Skeletal muscle cell (primary cell): Measurements from ENCODE around the gene CDS1.

Experiments used
- DNase-seq: peaks from one replicate; pipeline ENCODE4 v3.0.0-alpha.2; 2010; ENCODE audit warnings: low read depth
- H3K4me3 ChIP-seq: 2 replicates; pipeline ENCODE4 v1.5.1; 2011; ENCODE audit warnings: low read depth, mild to moderate bottlenecking, control low read depth, low read length, moderate library complexity

The CDS1 gene

GRCh38 chr4:84597450-84597849 is 14.5 kb downstream of the CDS1 start:
- H3K4me3 ChIP-seq, result no peak overlapping the region
- no peak for DNase-seq

GRCh38 chr4:84606645-84607044 is 23.7 kb downstream of the CDS1 start:
- no peak for DNase-seq
- H3K4me3 ChIP-seq, result no peak overlapping the region

- no peak for DNase-seq
- no peak overlapping the region for H3K4me3 ChIP-seq
Observed at GRCh38 chr4:84611531-84611930, 28.6 kb downstream of the CDS1 start.

GRCh38 chr4:84614891-84615290 is 32.0 kb downstream of the CDS1 start:
- DNase-seq, result no peak
- H3K4me3 ChIP-seq, result no peak overlapping the region

- no peak for DNase-seq
- H3K4me3 ChIP-seq, result no peak overlapping the region
Observed at GRCh38 chr4:84615355-84615754, 32.4 kb downstream of the CDS1 start.

- no peak overlapping the region for H3K4me3 ChIP-seq
- DNase-seq, result no peak
Observed at GRCh38 chr4:84622959-84623358, 40.0 kb downstream of the CDS1 start.

- no peak for DNase-seq
- no peak overlapping the region for H3K4me3 ChIP-seq
Observed at GRCh38 chr4:84623661-84624060, 40.7 kb downstream of the CDS1 start.

GRCh38 chr4:84626673-84627072 is 43.7 kb downstream of the CDS1 start:
- no peak overlapping the region for H3K4me3 ChIP-seq
- DNase-seq, result no peak

- no peak for DNase-seq
Observed at GRCh38 chr4:84631573-84631972, 48.6 kb downstream of the CDS1 start.

GRCh38 chr4:84632092-84632491 is 49.2 kb downstream of the CDS1 start:
- DNase-seq, result peak; percentile 53
- H3K4me3 ChIP-seq, result no peak overlapping the region

More at GRCh38 chr4:84631573-84631972, 48.6 kb downstream of the CDS1 start:
- H3K4me3 ChIP-seq, result no peak overlapping the region

GRCh38 chr4:84634961-84635360 is 52.0 kb downstream of the CDS1 start:
- no peak overlapping the region for H3K4me3 ChIP-seq
- DNase-seq, result no peak

GRCh38 chr4:84638092-84638491 is 55.2 kb downstream of the CDS1 start:
- H3K4me3 ChIP-seq, result no peak overlapping the region
- DNase-seq, result no peak

GRCh38 chr4:84639145-84639544 is 56.2 kb downstream of the CDS1 start:
- no peak for DNase-seq
- no peak overlapping the region for H3K4me3 ChIP-seq

- no peak overlapping the region for H3K4me3 ChIP-seq
- no peak for DNase-seq
Observed at GRCh38 chr4:84644087-84644486, 61.2 kb downstream of the CDS1 start.

GRCh38 chr4:84647312-84647884 is 64.5 kb downstream of the CDS1 start:
- no peak overlapping the region for H3K4me3 ChIP-seq
- peak; percentile 37 for DNase-seq

GRCh38 chr4:84648178-84648577 is 65.3 kb downstream of the CDS1 start:
- DNase-seq, result no peak

GRCh38 chr4:84648863-84649647 is 66.1 kb downstream of the CDS1 start:
- no peak for DNase-seq
- H3K4me3 ChIP-seq, result no peak overlapping the region

More at GRCh38 chr4:84648178-84648577, 65.3 kb downstream of the CDS1 start:
- H3K4me3 ChIP-seq, result no peak overlapping the region

GRCh38 chr4:84651499-84651898 is 68.6 kb downstream of the CDS1 start:
- H3K4me3 ChIP-seq, result no peak overlapping the region
- DNase-seq, result no peak

- no peak overlapping the region for H3K4me3 ChIP-seq
- DNase-seq, result no peak
Observed at GRCh38 chr4:84652478-84652877, 69.6 kb downstream of the CDS1 start.

- no peak overlapping the region for H3K4me3 ChIP-seq
- no peak for DNase-seq
Observed at GRCh38 chr4:84660606-84661005, 77.7 kb downstream of the CDS1 start.
